HepG2 (cell line): ENCODE results near the gene TRAPPC4.

ENCODE experiments used
- POLR2A ChIP-seq, 2 experiments: IDR thresholded peaks; 2 replicates each; pipeline ENCODE4 v1.6.1; 2011; ENCODE audit warnings: low read depth in 2 of 2, low read length in 2 of 2, mild to moderate bottlenecking in 1 of 2, moderate library complexity in 1 of 2; ENCODE audit not compliant: insufficient read depth in 1 of 2
- SUZ12 ChIP-seq: fragments of 150-350 bp; IDR thresholded peaks from 2 replicates; pipeline ENCODE4 v1.6.1; 2014; ENCODE audit warnings: low read depth, low read length

- TF ChIP-seq SUZ12 (no peak), POLR2A (IDR thresholded peaks at IDR 0.05; ENCODE audit: insufficient read depth in 1 of 2, low read depth in 2 of 2, low read length in 2 of 2) (no peak)
Measured at GRCh38 chr11:119025099-119025473, 6.5 kb downstream of the TRAPPC4 start.
